SH-SY5Y (cell line): ENCODE results near the gene STK24.

ENCODE experiments used
- GATA2 ChIP-seq: IDR thresholded peaks from 2 replicates; pipeline ENCODE4 v1.6.1; 2011; ENCODE audit warnings: mild to moderate bottlenecking, low read depth, low read length
- GATA3 ChIP-seq: IDR thresholded peaks from 2 replicates; pipeline ENCODE4 v1.6.1; 2011; ENCODE audit warnings: low read depth, mild to moderate bottlenecking, low read length, moderate library complexity

- TF ChIP-seq GATA2, result no peak
- TF ChIP-seq GATA3, result no peak
Measured at GRCh38 chr13:98512774-98513665, 63.9 kb downstream of the STK24 start.
